T-cell (primary cell): ENCODE results near the gene DUSP22. TPM values are rescaled to one million over a fixed set of nuclear protein-coding genes. Genes with fewer than 3 reads are reported as not detected.
"Not testable (repeated sequence)": the region's sequence is repeated elsewhere in the genome, so short reads cannot be mapped to it uniquely, and the experiment has no call there.

ENCODE experiments used
- ATAC-seq, 4 experiments: fragments of 200-7000 bp in 3 of 4; fragments of 150-1000 bp in 1 of 4; cut with Tn5 transposase; replicated peaks in 1 of 4; 1 replicate in 3 of 4; 2 replicates in 1 of 4; pipeline ENCODE4 v1.10.0; 2021; ENCODE audit warnings: moderate library complexity in 3 of 4, mild to moderate bottlenecking in 2 of 4, moderate number of reproducible peaks in 1 of 4
- CTCF ChIA-PET, 2 donors: fragments of 300-600 bp; sonication (Branson Sonifier 250); formaldehyde crosslinking; loops; one replicate each; lab custom pipeline; 2022; ENCODE audit warnings: antibody characterized with exemption in 2 of 2; lab: Charles Lee
- POLR2A ChIA-PET, 2 donors: fragments of 300-600 bp; sonication (Branson Sonifier 250); formaldehyde crosslinking; loops; one replicate each; lab custom pipeline; 2022; ENCODE audit warnings: antibody characterized with exemption in 2 of 2; lab: Charles Lee
- DNase-seq, 35 experiments: peaks; one replicate each; pipeline versions ENCODE4 v3.0.0 to v3.0.0-alpha.2; 2013 to 2023
- H3K27ac ChIP-seq: one replicate; pipeline ENCODE4 v1.5.1; 2013; ENCODE audit warnings: low read length
- H3K27me3 ChIP-seq, 2 experiments: replicated peaks in 1 of 2; 1 replicate in 1 of 2; 2 replicates in 1 of 2; pipeline versions ENCODE4 v1.6.1 to v1.7.0; 2013; ENCODE audit warnings: low read length in 1 of 2, mixed read lengths in 1 of 2; ENCODE audit not compliant: control insufficient read depth in 2 of 2, insufficient read depth in 2 of 2; ENCODE audit errors: extremely low read depth in 1 of 2
- H3K36me3 ChIP-seq, 2 donors: 1 replicate in 1 of 2; 2 replicates in 1 of 2; pipeline versions ENCODE4 v1.6.1 to v1.7.0; 2013; ENCODE audit warnings: low read length in 1 of 2; ENCODE audit not compliant: control insufficient read depth in 2 of 2, insufficient read depth in 1 of 2; ENCODE audit errors: extremely low read depth in 1 of 2
- H3K4me1 ChIP-seq, 2 experiments: 1 replicate in 1 of 2; 2 replicates in 1 of 2; pipeline versions ENCODE4 v1.6.1 to v1.7.0; 2013; ENCODE audit warnings: low read length in 2 of 2, mixed read lengths in 1 of 2; ENCODE audit not compliant: insufficient read depth in 2 of 2, control insufficient read depth in 1 of 2; ENCODE audit errors: extremely low read depth in 1 of 2
- H3K4me3 ChIP-seq, 2 donors: 1 replicate in 1 of 2; 2 replicates in 1 of 2; pipeline versions ENCODE4 v1.5.1 to v1.7.0; 2013; ENCODE audit warnings: mild to moderate bottlenecking in 2 of 2, low read length in 1 of 2, moderate library complexity in 1 of 2; ENCODE audit not compliant: control insufficient read depth in 1 of 2; ENCODE audit errors: extremely low read depth in 1 of 2
- H3K9me3 ChIP-seq: 2 replicates; pipeline ENCODE4 v1.7.0; 2013
- H3K27ac Mint-ChIP-seq, 2 donors: one replicate each; pipeline ENCODE4 v1.8.0; 2020 to 2021; ENCODE audit warnings: mild to moderate bottlenecking in 2 of 2, mixed read lengths in 2 of 2
- H3K27me3 Mint-ChIP-seq, 2 donors: one replicate each; pipeline ENCODE4 v1.8.0; 2021 to 2022; ENCODE audit warnings: mixed read lengths in 2 of 2
- H3K36me3 Mint-ChIP-seq: one replicate; pipeline ENCODE4 v1.8.0; 2021; ENCODE audit warnings: mixed read lengths
- H3K4me1 Mint-ChIP-seq, 3 donors: one replicate each; pipeline ENCODE4 v1.8.0; 2020 to 2022; ENCODE audit warnings: mixed read lengths in 3 of 3, mild to moderate bottlenecking in 1 of 3
- H3K4me3 Mint-ChIP-seq, 3 donors: one replicate each; pipeline ENCODE4 v1.8.0; 2020 to 2022; ENCODE audit warnings: mild to moderate bottlenecking in 3 of 3, mixed read lengths in 3 of 3, moderate library complexity in 3 of 3
- H3K9me3 Mint-ChIP-seq, 3 donors: one replicate each; pipeline ENCODE4 v1.8.0; 2020 to 2022; ENCODE audit warnings: mixed read lengths in 3 of 3
- WGBS: methylation state at CpG from one replicate; pipeline ENCODE4 v1.1.5; 2013; ENCODE audit warnings: missing lambda C conversion rate; ENCODE audit not compliant: insufficient coverage; 5-methylcytosine and 5-hydroxymethylcytosine counted together
- total RNA-seq, 35 experiments: library from RNA in 6 of 35; stranded (reverse) in 6 of 35; fragments of 120-200 nt in 1 of 35; gene quantifications; one replicate each; pipeline versions ENCODE4 v1.2.1 to v1.2.4 and lab custom pipeline; 2013 to 2026

Gene DUSP22
- total RNA-seq, 5 donors from 2014 or later (not counting 1 experiment from before 2014, with no cell fraction given), result 32.0 to 52.4 (median 42.1) TPM

DNA sequence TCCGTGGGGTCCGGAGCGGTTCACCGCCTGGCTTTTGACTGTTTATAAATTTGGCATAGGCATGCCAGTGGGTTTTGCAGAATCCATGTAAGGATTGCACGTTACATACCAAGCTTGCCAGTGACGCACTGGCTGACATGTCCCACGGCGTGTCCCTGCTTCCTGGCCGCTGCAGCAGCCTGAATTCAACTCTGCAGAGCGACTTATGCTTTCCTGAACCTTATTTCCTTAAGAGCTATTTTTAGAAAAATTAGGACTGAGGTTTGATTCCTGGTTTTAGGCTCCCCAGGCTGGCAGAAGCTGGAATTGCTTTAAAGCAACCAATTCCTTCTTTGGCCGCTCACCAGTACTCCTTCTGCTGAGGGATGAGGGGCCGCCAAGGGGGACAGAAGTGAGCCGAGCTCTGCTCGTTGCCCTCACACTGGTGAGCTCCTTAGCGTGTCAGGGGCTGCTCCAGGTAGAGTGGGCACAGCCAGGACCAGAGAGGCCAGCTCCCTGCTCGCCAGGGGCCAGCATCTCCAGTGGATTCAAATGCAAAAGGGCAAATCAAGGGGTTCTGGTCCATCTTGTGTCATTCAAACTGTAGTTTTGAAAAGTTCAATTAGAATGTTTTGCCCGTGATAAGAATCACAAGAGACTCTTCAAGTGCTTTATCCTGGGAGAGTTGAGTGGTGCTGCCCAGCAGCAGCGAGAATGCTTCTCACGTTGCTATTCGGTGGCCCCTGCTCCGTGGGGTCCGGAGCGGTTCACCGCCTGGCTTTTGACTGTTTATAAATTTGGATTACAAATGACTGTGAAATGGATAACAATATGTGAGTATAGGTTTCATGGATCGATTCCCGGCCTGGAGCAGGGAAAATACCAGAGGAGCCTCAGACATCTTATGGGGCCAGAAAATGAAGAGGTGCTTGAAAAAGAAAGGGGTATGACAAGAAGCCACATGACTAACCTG is 81.8 kb downstream of the DUSP22 start:
- CTCF ChIA-PET, result no interaction called here
- Histone ChIP-seq H3K4me3 (no peak overlapping the region), H3K4me1 (peaks cover 0 to 10% of the 10 kb centered on the region in 2 experiments), H3K9me3 (no peaks in the 10 kb centered on the region), H3K27me3 (peaks cover 0 to 55% of the 10 kb centered on the region in 2 experiments), H3K27ac (no peak overlapping the region), H3K36me3 (no peaks in the 10 kb centered on the region)
- peaks cover 0 to 5% (median 5%) of the 10 kb centered on the region in 3 donors for H3K9me3 Mint-ChIP-seq
- no peak for ATAC-seq
- no peak overlapping the region for H3K4me3 Mint-ChIP-seq
- H3K27ac Mint-ChIP-seq, result no peak overlapping the region
- WGBS, result 86% methylated on average over 24 of the region's 26 CpGs
- peaks cover 10 to 16% (median 12%) of the 10 kb centered on the region in 3 donors for H3K4me1 Mint-ChIP-seq
- POLR2A ChIA-PET, result no interaction called here
- no peaks in the 10 kb centered on the region for H3K36me3 Mint-ChIP-seq
- peaks cover 20 to 23% of the 10 kb centered on the region in 2 donors for H3K27me3 Mint-ChIP-seq
- no peak for DNase-seq

DNA sequence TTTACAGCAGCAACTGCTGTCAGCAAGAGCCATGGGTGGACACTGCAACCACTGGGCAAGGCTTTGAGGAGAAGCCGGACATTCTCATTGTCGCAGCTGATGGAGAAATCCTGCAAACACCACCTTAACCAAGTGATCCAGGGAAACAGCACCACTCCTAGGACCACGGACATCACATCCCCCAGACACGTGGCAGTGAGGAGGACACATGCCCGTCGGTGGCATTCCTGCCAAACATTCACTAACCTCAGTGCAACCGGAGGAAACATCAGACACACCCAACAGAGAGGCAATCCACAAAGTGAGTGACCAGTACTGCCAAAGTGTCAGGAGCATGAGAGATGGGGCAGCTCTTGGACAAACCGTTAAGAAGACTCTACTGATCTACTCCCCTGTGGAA is 82.7 kb downstream of the DUSP22 start:
- H3K9me3 Mint-ChIP-seq, result peaks cover 0 to 5% (median 5%) of the 10 kb centered on the region in 3 donors
- H3K27ac Mint-ChIP-seq, result no peak overlapping the region
- ATAC-seq, result no peak
- Histone ChIP-seq H3K4me1 (peaks cover 0 to 17% of the 10 kb centered on the region in 2 experiments), H3K9me3 (no peaks in the 10 kb centered on the region), H3K36me3 (no peaks in the 10 kb centered on the region), H3K4me3 (no peak overlapping the region), H3K27me3 (peaks cover 0 to 57% of the 10 kb centered on the region in 2 experiments), H3K27ac (no peak overlapping the region)
- no peak for DNase-seq
- WGBS, result 83% methylated on average over 7 of the region's 8 CpGs
- no peak overlapping the region for H3K4me3 Mint-ChIP-seq
- CTCF ChIA-PET, result no interaction called here
- no peaks in the 10 kb centered on the region for H3K36me3 Mint-ChIP-seq
- POLR2A ChIA-PET, result no interaction called here
- peaks cover 13 to 16% (median 16%) of the 10 kb centered on the region in 3 donors for H3K4me1 Mint-ChIP-seq
- peaks cover 15 to 25% of the 10 kb centered on the region in 2 donors for H3K27me3 Mint-ChIP-seq

DNA sequence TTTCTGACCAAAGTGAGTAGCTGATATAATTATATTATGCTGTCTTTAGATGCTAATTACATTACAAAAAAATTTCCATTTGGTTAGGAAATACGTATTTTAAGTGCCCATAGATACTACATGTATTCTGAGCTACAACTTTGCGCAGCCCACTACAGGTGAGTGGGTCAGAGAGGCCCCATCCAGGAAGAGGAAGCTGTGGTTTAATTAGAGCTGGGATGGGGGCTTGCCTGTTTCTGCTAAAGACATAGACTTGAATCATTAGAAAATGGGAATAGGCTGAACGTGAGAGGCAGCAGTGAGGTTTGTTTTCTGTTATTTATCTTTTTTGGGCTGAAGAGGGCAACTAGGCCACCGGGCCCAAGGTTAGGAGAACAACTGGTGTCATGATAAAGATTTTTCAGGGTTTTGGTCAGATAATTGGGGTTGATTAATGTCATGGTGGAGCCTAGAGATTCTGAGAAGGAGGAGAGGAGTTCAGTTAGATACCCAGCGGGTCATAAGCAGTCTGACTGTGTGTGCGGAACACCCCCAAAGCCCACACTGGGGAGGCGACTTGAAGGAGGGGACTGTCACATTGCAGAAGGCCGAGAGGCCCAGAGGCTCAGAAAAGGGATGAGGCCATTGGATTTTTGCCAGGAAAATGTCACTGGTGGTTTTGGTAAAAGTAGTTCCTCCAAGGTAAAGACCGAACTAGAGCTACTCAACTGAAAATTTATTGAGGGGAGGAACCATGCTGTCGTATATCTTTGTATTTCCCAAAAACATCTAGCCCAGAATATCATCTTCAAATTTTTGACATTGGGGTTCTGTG is 84.7 kb downstream of the DUSP22 start:
- Histone ChIP-seq H3K27ac (no peak overlapping the region), H3K9me3 (no peaks in the 10 kb centered on the region), H3K4me3 (no peak overlapping the region), H3K4me1 (peaks cover 0 to 17% of the 10 kb centered on the region in 2 experiments), H3K27me3 (peaks cover 0 to 59% of the 10 kb centered on the region in 2 experiments), H3K36me3 (no peaks in the 10 kb centered on the region)
- CTCF ChIA-PET, result interaction anchor here in 1 of 2 donors (0.8 kb wide), 1 partner anchor 102 kb away, joined by 3 read pairs; no protein-coding TSS in a partner anchor
- no peak for ATAC-seq
- Mint-ChIP-seq H3K4me3 (no peak overlapping the region), H3K27ac (no peak overlapping the region), H3K36me3 (no peaks in the 10 kb centered on the region), H3K4me1 (peaks cover 13 to 19% (median 17%) of the 10 kb centered on the region in 3 donors), H3K27me3 (peaks cover 17 to 34% of the 10 kb centered on the region in 2 donors), H3K9me3 (peaks cover 0 to 3% (median 0%) of the 10 kb centered on the region in 3 donors)
- WGBS, result 78% methylated on average over 6 of the region's 10 CpGs
- DNase-seq, result no peak
- POLR2A ChIA-PET, result no interaction called here

DNA sequence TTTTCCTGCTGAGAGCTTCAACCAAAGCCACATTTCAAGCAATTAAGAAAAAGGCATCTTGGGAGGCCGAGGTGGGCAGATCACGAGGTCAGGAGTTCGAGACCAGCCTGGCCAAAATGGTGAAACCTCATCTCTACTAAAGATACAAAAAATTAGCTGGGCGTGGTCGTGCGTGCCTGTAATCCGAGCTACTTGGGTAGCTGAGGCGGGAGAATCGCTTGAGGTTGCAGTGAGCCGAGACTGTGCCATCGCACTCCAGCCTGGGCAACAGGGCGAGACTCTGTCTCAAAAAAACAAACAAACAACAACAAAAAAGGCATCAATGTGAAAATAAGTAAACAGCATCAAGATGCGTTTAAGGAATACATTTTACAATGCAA is 85.3 kb downstream of the DUSP22 start:
- H3K4me3 ChIP-seq, H3K27ac ChIP-seq, ATAC-seq, H3K36me3 Mint-ChIP-seq, DNase-seq, H3K27ac Mint-ChIP-seq, H3K36me3 ChIP-seq, H3K9me3 ChIP-seq, POLR2A ChIA-PET, H3K9me3 Mint-ChIP-seq, H3K4me3 Mint-ChIP-seq: not testable (repeated sequence)
- peaks cover 0 to 59% of the 10 kb centered on the region in 2 experiments for H3K27me3 ChIP-seq
- peaks cover 10 to 18% (median 15%) of the 10 kb centered on the region in 3 donors for H3K4me1 Mint-ChIP-seq
- CTCF ChIA-PET, result interaction anchor here in 1 of 2 donors (0.8 kb wide), 1 partner anchor 101 kb away, joined by 3 read pairs; no protein-coding TSS in a partner anchor
- H3K27me3 Mint-ChIP-seq, result peaks cover 17 to 35% of the 10 kb centered on the region in 2 donors
- H3K4me1 ChIP-seq, result peaks cover 0 to 13% of the 10 kb centered on the region in 2 experiments
- 84% methylated on average over 11 of the region's 13 CpGs for WGBS

DNA sequence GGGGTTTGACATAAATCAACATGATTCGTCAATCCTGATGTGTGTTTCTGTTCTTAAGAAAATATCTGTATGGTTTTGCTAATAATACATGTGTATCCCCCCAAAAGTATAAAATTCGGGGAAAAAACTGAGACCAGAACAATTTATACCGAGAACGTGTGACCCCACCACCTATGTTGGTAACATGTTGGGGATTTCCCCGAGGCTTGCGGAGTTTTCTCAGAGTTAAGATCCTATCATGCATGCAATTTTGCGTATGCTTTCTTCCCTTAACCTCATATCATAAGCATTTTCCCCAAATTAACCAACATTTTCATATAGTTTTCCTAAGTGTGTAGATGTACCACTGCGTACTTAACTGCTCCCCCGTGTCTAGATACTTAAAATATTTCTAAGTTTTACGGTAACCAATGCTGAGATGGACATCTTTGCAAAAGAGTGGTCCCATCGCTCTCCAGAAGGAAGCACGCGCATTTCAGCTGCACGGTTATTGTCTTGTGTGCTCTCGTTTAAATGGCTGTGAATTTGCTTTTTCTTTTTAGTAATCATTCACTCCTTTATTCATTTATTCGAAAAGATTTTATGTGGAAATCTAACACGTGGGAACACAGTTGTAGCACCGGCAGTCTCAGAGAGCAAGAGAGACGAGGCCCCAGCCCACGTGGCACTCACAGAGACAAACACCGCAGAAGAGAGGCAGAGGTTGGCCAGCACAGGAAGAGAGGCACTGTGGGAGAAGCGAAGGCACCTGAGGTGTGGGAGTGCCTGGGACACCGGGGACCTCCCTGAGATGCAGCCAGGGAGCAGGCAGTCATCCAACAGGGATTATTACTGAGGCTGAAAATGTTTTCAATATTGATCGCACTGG is 86.0 kb downstream of the DUSP22 start:
- no peaks in the 10 kb centered on the region for H3K36me3 Mint-ChIP-seq
- H3K27ac Mint-ChIP-seq, result no peak overlapping the region
- Histone ChIP-seq H3K9me3 (no peaks in the 10 kb centered on the region), H3K4me1 (peaks cover 0 to 7% of the 10 kb centered on the region in 2 experiments), H3K27ac (no peak overlapping the region), H3K4me3 (no peak overlapping the region), H3K27me3 (peaks cover 0 to 60% of the 10 kb centered on the region in 2 experiments), H3K36me3 (no peaks in the 10 kb centered on the region)
- WGBS, result 78% methylated on average over 21 of the region's 24 CpGs
- no peak overlapping the region for H3K4me3 Mint-ChIP-seq
- ATAC-seq (no peak), DNase-seq (no peak)
- POLR2A ChIA-PET, result no interaction called here
- peaks cover 17 to 38% of the 10 kb centered on the region in 2 donors for H3K27me3 Mint-ChIP-seq
- CTCF ChIA-PET, result interaction anchor here in 1 of 2 donors (0.8 kb wide), 1 partner anchor 101 kb away, joined by 3 read pairs; no protein-coding TSS in a partner anchor
- H3K4me1 Mint-ChIP-seq, result peaks cover 7 to 13% (median 11%) of the 10 kb centered on the region in 3 donors
- H3K9me3 Mint-ChIP-seq, result peaks cover 0 to 3% (median 0%) of the 10 kb centered on the region in 3 donors
